Omental fat pad (tissue), 4 donors: ENCODE results near the gene SLC35C1. TPM values are rescaled to one million over a fixed set of nuclear protein-coding genes. Genes with fewer than 3 reads are reported as not detected.
"Not testable (repeated sequence)": the region's sequence is repeated elsewhere in the genome, so short reads cannot be mapped to it uniquely, and the experiment has no call there.

Experiments
- ATAC-seq: fragments of 150-250 bp; one replicate; pipeline ENCODE4 v1.9.1; 2016; ENCODE audit warnings: mild to moderate bottlenecking, moderate library complexity; ENCODE audit not compliant: low FRiP score
- DNase-seq: peaks from one replicate; pipeline ENCODE4 v3.0.0-alpha.2; 2019; ENCODE audit warnings: low spot score
- total RNA-seq, 4 donors: library from RNA; depleted of rRNA; stranded (reverse); fragments of >200 nt; gene quantifications; one replicate each; pipeline ENCODE4 v1.1.0, GENCODE V29; 2016
- TF ChIP-seq, protein P1 (sequence below), 3 donors: fragments of 450-650 bp; IDR thresholded peaks; one replicate each; pipeline ENCODE4 v1.5.1; 2016 to 2017; ENCODE audit warnings: antibody characterized with exemption in 3 of 3, mild to moderate bottlenecking in 3 of 3, moderate library complexity in 2 of 3

The SLC35C1 gene
- total RNA-seq, 4 donors from 2014 or later = 18.6 to 103 (median 73.0) TPM

DNA sequence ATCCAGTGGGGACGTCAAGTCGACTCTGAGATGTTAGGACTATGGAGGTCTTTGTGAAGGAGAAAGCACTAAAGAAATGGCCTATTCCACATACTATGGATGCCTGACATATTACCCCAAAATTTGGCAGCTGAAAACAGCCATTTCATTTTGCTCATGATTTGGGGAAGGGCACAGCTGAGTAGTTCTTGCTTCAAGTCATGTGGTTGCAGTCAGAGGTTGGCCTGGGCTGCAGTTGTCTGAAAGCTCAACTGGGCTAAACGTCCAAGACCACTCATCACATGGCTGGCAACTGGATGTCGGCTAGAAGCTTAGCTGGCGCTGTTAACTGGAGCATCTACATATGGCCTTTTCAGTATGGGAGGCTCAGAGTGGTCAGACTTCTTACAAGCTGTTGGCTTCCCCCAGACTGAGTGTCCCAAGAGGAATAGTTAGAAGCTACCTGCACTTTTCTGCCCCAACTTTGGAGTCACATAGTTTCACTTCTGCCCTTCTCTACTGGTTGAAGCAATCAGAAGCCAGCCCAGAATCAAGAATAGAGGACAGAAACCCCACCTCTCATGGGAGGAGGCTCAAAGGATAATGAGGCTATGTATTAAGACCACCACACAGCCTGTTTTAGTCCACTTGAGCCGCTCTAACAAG, 14.1 kb downstream of the SLC35C1 start:
- TF ChIP-seq, protein P1, sequence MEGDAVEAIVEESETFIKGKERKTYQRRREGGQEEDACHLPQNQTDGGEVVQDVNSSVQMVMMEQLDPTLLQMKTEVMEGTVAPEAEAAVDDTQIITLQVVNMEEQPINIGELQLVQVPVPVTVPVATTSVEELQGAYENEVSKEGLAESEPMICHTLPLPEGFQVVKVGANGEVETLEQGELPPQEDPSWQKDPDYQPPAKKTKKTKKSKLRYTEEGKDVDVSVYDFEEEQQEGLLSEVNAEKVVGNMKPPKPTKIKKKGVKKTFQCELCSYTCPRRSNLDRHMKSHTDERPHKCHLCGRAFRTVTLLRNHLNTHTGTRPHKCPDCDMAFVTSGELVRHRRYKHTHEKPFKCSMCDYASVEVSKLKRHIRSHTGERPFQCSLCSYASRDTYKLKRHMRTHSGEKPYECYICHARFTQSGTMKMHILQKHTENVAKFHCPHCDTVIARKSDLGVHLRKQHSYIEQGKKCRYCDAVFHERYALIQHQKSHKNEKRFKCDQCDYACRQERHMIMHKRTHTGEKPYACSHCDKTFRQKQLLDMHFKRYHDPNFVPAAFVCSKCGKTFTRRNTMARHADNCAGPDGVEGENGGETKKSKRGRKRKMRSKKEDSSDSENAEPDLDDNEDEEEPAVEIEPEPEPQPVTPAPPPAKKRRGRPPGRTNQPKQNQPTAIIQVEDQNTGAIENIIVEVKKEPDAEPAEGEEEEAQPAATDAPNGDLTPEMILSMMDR (IDR thresholded peaks at IDR 0.05) = no peak
- DNase-seq = no peak

DNA sequence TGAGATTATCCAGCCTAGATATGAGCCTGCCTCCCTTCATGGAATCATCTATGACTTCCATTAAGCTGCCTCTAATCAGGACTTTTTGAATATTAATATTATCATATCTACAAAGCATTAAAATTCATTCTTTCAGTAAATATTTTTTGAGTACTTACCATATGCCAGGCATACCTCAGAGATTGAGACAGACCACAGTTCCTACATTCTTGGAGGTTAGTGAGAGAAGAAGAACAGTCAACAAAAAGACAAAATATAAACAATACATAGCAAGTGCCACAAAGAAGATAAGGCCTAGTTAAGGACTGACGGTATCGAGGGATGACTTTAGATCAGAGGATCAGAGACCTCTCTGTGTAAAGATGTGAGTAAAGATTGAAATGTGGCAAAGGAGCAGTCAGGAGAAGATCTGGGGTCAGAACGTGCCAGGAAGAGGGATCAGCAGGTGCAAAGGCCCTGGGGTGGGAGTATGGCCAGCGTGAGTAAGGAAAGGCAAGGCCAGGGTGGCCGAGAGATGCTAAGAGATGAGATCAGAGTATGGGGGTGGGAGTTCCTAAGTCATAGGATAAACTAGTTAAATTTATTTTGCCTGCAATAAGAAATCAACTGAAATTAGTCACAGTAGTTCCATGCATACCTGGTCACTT, 15.4 kb downstream of the SLC35C1 start:
- DNase-seq (no peak), ATAC-seq (no peak)
- TF ChIP-seq, protein P1 (IDR thresholded peaks at IDR 0.05) = no peak

More for the DNA sequence above, 14.1 kb downstream of the SLC35C1 start:
- ATAC-seq = no peak

DNA sequence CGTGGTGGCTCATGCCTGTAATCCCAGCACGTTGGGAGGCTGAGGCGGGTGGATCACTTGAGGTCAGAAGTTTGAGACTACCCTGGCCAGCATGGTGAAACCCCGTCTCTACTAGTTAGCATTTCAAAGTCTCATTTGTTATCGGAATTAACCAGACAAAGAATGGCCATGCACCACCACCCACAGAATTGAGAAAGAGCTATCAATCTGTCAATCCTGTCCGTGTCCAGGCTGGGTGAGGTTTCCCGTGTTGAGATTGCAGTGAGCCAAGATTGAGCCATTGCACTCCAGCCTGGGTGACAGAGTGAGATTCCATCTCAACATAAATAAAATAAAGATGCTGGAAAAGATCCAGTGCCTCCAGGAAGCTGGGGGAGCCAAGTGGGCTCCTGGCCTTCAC, 21.5 kb downstream of the SLC35C1 start:
- DNase-seq, ATAC-seq: not testable (repeated sequence)

GRCh38 chr11:45827123-45827522, 22.2 kb downstream of the SLC35C1 start:
- TF ChIP-seq, protein P1 (IDR thresholded peaks at IDR 0.05) = no peak
- DNase-seq (no peak), ATAC-seq (no peak)

DNA sequence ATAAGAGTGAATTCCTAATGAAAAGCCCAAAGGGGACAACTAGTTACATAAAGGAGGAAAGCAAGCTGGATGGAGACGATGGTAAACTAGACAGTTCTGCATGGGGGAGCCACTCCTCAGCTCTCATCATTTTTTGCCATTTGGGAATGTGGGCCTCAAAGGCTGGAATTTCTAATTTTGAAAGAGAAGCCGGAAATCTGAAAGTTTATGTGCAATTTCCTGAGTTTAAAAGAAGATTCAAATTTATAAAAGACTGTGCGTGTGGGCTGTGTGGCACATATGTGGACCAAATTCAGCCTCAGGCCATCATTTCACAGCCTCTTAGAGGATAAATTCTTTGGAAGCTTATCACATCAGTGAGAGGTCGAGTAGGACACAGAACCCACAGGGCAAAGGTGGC, 24.0 kb downstream of the SLC35C1 start:
- ATAC-seq (no peak), DNase-seq (no peak)
- TF ChIP-seq, protein P1 (IDR thresholded peaks at IDR 0.05) = no peak

DNA sequence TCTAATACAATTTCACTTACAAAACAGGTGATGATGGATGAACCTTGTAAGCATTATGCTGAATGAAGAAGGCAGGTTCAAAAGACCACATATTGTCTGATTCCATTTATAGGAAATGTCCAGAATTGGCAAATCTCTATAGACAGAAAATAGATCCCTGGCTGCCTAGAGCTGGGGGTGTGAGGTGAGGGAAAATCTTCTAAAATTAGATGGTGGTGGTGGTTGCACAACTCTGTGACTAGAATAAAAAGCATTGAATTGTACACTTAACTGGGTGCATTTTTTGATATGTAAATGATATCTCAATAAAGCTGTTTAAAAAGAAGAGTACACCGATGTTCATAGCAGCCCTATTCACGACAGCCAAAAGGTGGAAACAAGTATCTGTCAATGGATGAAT, 25.6 kb downstream of the SLC35C1 start:
- TF ChIP-seq, protein P1 (IDR thresholded peaks at IDR 0.05) = no peak
- ATAC-seq = no peak
- DNase-seq = no peak

DNA sequence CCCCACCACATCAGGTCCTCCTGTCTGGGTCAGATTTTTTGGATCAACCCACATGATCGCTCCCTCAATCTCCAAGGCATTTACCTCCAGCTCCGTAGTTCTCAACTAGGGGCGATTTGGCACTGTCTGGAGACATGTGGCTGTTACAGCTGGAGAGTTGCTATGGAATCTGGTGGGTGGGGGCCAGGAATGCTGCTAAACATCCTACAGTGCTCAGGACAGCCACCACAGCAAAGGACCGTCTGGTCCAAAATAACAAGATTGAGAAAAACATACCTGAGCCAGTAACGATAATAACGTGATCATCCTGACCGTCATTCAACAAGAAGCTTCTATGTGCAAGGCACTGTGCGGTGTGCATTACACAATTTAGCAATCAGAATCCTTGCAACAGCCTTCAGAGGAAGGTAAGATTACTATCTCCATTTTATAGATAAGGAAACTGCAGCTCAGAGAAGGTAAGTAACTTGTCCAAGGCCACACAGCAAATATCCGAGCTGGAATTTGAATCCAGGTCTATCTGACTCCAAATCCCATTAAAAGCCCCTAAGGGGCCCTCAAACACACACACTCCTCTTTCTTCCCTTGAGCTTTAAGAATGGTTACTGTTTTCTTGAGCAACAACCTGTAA, 28.0 kb downstream of the SLC35C1 start:
- TF ChIP-seq, protein P1 (IDR thresholded peaks at IDR 0.05) = no peak
- DNase-seq (no peak), ATAC-seq (no peak)
